ENCODE results near the gene PRKCH. TPM values are rescaled to one million over a fixed set of nuclear protein-coding genes. Genes with fewer than 3 reads are reported as not detected.

Gene PRKCH
- total RNA-seq, 1 experiment from 2014 or later, result 2.7 TPM

DNA sequence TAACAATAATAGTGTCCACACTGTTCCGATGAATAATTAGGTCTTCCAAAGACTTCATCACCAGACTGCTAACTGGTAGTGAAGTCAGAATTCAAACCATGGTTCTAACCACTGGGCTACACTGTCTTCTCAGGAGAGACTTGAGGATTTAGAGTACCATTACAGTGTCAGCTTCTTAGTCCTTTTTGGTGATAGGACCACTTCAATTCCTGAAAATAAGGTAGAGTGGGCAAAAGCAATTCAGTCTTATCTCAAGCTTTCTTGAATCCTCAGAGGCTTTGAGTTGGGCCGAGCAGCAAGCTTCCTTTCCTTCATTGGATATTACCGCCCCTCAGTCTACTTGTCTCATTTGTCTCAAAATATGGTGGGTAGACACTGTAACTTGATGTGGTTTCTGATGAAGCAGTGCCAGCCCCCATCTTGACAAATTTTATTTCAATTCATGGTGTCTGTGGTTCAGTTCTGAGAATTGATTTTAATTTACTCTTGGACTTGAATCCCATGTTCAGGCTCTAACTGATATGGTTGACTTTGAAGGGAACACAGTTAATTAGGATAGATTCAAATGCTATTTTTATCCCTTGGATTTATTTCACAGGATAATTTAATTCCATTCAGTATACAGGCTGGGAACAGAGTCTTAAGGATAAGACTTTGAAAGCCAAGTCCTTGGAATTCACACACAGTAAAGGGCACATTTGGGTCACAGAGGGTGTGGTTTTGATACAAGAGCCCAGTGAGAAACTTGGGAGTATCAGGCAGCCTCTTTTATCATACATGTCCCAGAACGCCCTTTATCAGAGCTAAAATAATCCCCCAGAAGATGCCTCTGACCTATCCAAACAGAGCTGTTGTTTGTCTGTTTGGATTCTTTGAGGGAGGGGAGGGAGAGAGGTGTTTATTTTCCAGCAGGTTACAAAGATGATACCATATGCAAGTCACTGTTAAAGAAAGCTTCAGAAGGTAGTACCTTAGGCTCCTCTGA lies 167.3 kb downstream of the PRKCH start:
- ATAC-seq (no peak), DNase-seq (ENCODE audit: low read depth, low spot score) (no peak)
- in situ Hi-C loops (cut with HindIII; ENCODE audit: low pct_unique_long_range_greater_than_20kb, low sequenced_read_pairs), result no loop called here
- no peaks in the 10 kb centered on the region for H3K4me1 ChIP-seq (ENCODE audit: control insufficient read depth, insufficient read depth, low read length)
- no peak overlapping the region for H3K27ac ChIP-seq (ENCODE audit: low read length)
- H3K36me3 ChIP-seq (ENCODE audit: control insufficient read depth, insufficient read depth, low read length), result no peaks in the 10 kb centered on the region
- H3K4me3 ChIP-seq (ENCODE audit: low read depth in 2 of 2, low read length in 2 of 2), result no peak overlapping the region
- POLR2A ChIA-PET, result no interaction called here
- no TSS peak for BruUV-seq (replicated peaks)
- no peaks in the 10 kb centered on the region for H3K9me3 ChIP-seq (ENCODE audit: control insufficient read depth, insufficient read depth, low read depth, low read length)
- intact Hi-C loops (cut with micrococcal nuclease; ENCODE audit: unreplicated experiment), result no loop called here
- H3K27me3 ChIP-seq (ENCODE audit: control insufficient read depth, insufficient read depth, low read length), result no peaks in the 10 kb centered on the region
- CTCF ChIA-PET, result interaction anchor here (0.6 kb wide), 1 partner anchor 14 kb away, joined by 5 read pairs; no protein-coding TSS in a partner anchor
- TF ChIP-seq SIN3A (IDR thresholded peaks at IDR 0.05; ENCODE audit: borderline replicate concordance, insufficient read depth, low read depth, low read length), result no peak
- TF ChIP-seq, protein P1, sequence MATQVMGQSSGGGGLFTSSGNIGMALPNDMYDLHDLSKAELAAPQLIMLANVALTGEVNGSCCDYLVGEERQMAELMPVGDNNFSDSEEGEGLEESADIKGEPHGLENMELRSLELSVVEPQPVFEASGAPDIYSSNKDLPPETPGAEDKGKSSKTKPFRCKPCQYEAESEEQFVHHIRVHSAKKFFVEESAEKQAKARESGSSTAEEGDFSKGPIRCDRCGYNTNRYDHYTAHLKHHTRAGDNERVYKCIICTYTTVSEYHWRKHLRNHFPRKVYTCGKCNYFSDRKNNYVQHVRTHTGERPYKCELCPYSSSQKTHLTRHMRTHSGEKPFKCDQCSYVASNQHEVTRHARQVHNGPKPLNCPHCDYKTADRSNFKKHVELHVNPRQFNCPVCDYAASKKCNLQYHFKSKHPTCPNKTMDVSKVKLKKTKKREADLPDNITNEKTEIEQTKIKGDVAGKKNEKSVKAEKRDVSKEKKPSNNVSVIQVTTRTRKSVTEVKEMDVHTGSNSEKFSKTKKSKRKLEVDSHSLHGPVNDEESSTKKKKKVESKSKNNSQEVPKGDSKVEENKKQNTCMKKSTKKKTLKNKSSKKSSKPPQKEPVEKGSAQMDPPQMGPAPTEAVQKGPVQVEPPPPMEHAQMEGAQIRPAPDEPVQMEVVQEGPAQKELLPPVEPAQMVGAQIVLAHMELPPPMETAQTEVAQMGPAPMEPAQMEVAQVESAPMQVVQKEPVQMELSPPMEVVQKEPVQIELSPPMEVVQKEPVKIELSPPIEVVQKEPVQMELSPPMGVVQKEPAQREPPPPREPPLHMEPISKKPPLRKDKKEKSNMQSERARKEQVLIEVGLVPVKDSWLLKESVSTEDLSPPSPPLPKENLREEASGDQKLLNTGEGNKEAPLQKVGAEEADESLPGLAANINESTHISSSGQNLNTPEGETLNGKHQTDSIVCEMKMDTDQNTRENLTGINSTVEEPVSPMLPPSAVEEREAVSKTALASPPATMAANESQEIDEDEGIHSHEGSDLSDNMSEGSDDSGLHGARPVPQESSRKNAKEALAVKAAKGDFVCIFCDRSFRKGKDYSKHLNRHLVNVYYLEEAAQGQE (IDR thresholded peaks at IDR 0.05; ENCODE audit: insufficient read depth in 1 of 2, low read depth in 2 of 2, low read length in 1 of 2), result no peak
- TF ChIP-seq, protein P2, sequence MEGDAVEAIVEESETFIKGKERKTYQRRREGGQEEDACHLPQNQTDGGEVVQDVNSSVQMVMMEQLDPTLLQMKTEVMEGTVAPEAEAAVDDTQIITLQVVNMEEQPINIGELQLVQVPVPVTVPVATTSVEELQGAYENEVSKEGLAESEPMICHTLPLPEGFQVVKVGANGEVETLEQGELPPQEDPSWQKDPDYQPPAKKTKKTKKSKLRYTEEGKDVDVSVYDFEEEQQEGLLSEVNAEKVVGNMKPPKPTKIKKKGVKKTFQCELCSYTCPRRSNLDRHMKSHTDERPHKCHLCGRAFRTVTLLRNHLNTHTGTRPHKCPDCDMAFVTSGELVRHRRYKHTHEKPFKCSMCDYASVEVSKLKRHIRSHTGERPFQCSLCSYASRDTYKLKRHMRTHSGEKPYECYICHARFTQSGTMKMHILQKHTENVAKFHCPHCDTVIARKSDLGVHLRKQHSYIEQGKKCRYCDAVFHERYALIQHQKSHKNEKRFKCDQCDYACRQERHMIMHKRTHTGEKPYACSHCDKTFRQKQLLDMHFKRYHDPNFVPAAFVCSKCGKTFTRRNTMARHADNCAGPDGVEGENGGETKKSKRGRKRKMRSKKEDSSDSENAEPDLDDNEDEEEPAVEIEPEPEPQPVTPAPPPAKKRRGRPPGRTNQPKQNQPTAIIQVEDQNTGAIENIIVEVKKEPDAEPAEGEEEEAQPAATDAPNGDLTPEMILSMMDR (IDR thresholded peaks at IDR 0.05), result no peak

DNA sequence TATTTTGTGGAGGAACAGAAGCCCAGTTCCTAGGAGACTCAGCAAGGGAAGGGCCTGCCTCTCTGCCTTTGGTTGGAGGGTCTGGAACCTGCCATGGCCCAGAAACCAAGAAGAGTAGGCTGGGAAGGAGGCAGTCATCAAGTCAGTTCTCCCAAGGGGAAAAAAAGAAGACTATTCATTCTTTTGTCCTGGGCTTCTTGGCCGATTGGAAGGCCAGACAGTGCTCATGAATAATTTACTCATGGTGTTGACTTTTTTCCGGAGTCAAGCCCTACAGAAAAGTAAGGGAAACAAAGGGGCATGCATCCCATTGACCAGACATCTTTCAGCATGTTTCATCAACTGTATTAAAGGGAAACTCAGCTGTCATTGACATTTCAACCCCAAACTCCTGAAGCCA lies 168.1 kb downstream of the PRKCH start:
- Histone ChIP-seq H3K36me3 (ENCODE audit: control insufficient read depth, insufficient read depth, low read length) (no peaks in the 10 kb centered on the region), H3K27ac (ENCODE audit: low read length) (no peak overlapping the region), H3K27me3 (ENCODE audit: control insufficient read depth, insufficient read depth, low read length) (no peaks in the 10 kb centered on the region), H3K4me3 (ENCODE audit: low read depth in 2 of 2, low read length in 2 of 2) (no peak overlapping the region), H3K4me1 (ENCODE audit: control insufficient read depth, insufficient read depth, low read length) (no peaks in the 10 kb centered on the region), H3K9me3 (ENCODE audit: control insufficient read depth, insufficient read depth, low read depth, low read length) (no peaks in the 10 kb centered on the region)
- POLR2A ChIA-PET, result no interaction called here
- TF ChIP-seq SIN3A (IDR thresholded peaks at IDR 0.05; ENCODE audit: borderline replicate concordance, insufficient read depth, low read depth, low read length) (no peak), TCF7L2 (IDR thresholded peaks at IDR 0.05; ENCODE audit: low read depth, low read length) (no peak)
- TF ChIP-seq, protein P1 (IDR thresholded peaks at IDR 0.05; ENCODE audit: insufficient read depth in 1 of 2, low read depth in 2 of 2, low read length in 1 of 2), result no peak
- TF ChIP-seq, protein P2 (IDR thresholded peaks at IDR 0.05), result no peak
- intact Hi-C loops (cut with micrococcal nuclease; ENCODE audit: unreplicated experiment) (no loop called here), in situ Hi-C loops (cut with HindIII; ENCODE audit: low pct_unique_long_range_greater_than_20kb, low sequenced_read_pairs) (no loop called here)
- CTCF ChIA-PET, result no interaction called here
- DNase-seq (ENCODE audit: low read depth, low spot score), result no peak
- no TSS peak for BruUV-seq (replicated peaks)
- no peak for ATAC-seq

Data from Panc1 (cell line).